ENCODE data around the gene CUX1. TPM values are rescaled to one million over a fixed set of nuclear protein-coding genes. Genes with fewer than 3 reads are reported as not detected.
"Not testable (repeated sequence)": the region's sequence is repeated elsewhere in the genome, so short reads cannot be mapped to it uniquely, and the experiment has no call there.

The CUX1 gene
- total and polyA plus RNA-seq, 5 donors: 54.1 to 146 (median 109) TPM

DNA sequence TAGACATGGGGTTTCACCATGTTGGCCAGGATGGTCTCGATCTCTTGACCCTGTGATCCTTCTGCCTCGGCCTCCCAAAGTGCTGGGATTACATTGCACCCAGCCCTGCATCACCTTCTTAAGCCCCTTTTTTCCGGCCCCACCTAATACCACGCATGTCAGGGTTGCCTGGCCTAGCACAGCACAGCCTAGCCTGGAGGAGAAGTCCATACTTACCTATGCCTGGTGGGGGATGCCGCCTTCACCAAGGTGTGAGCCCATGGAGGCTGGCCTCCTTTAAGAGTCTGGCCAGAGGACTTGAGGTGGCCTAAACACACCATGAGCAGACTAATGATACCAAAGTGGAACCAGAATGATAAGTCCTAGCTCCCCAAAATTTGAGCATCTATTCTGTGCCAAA, 22.0 kb upstream of the CUX1 start:
- H3K9me3 ChIP-seq (ENCODE audit: control insufficient read depth, low read length): no peaks in the 10 kb centered on the region
- ATAC-seq: no peak
- intact Hi-C loops (cut with DNase I): loop anchor here in 1 of 4 donors (5.0 kb wide), 1 partner anchor 103 kb away; no protein-coding TSS in a partner anchor
- H3K4me3 ChIP-seq (ENCODE audit: low read length): no peak overlapping the region
- no peaks in the 10 kb centered on the region for H3K4me1 ChIP-seq (ENCODE audit: control insufficient read depth, insufficient read depth, low read length)
- WGBS: 96% methylated on average over 5 of the region's 5 CpGs
- H3K27me3 ChIP-seq (ENCODE audit: control insufficient read depth, insufficient read depth): no peaks in the 10 kb centered on the region
- H3K27ac ChIP-seq (ENCODE audit: low read length): no peak overlapping the region
- no peak for DNase-seq

DNA sequence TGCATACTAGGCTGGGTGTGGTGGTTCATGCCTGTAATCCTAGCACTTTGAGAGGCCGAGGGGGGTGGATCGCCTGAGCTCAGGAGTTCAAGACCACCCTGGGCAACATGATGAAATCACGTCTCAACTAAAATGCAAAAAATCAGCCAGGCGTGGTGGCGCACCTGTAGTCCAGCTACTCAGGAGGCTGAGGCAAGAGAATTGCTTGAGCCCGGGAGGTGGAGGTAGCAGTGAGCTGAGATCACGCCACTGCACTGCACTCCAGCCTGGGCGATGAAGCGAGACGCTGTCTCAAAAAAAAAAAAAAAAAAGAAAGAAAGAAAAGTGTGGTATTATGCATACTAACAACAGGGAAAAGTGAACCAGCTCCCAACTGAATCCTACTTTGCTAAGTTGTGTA, 19.3 kb upstream of the CUX1 start:
- H3K4me3 ChIP-seq (ENCODE audit: low read length); H3K27me3 ChIP-seq (ENCODE audit: control insufficient read depth, insufficient read depth); ATAC-seq; H3K4me1 ChIP-seq (ENCODE audit: control insufficient read depth, insufficient read depth, low read length); H3K27ac ChIP-seq (ENCODE audit: low read length); H3K9me3 ChIP-seq (ENCODE audit: control insufficient read depth, low read length); DNase-seq: not testable (repeated sequence)
- intact Hi-C loops (cut with DNase I): loop anchor here in 1 of 4 donors (5.0 kb wide), 1 partner anchor 106 kb away; no protein-coding TSS in a partner anchor
- 90% methylated on average over 10 of the region's 10 CpGs for WGBS

DNA sequence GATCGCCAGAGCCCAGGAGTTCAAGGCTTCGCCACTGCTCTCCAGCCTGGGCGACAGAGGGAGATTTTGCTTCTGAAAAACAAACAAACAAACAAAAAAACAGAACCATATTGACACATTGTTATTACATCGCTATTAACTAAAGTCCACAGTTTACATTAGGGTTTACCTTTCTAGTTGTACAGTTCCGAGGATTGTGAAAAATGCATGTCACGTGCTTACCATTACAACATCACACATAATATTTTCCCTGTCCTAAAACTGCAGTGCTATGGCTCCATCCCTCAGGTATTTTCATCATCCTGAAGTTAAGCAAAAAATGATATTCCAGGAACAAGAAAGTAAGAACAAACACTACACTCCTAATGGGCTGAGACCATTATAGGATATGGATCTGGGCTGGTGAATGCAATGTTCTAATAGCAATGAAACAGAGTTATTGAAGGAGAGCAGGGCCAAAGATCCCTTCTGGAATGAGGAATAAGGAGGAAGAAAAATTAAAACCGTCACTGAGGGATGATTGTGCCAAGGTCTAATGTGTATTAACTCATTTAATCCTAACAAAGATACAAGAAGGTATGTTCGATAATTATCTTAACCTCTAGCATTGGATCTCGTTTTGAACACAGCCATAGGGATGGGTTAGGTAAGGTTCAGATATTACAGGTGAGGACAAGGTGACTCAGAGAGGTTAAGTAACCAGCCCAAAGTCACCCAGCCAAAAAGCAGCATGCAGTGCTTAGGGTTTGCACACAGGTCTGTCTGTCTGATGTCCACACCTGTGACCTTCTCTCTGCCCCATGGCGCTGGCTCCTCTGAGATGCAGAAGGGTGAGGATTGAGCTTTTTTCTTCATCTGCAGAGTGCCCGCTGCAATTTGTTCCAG, 14.0 kb upstream of the CUX1 start:
- DNase-seq: no peak
- Histone ChIP-seq H3K27me3 (ENCODE audit: control insufficient read depth, insufficient read depth) (no peaks in the 10 kb centered on the region), H3K27ac (ENCODE audit: low read length) (no peak overlapping the region), H3K4me1 (ENCODE audit: control insufficient read depth, insufficient read depth, low read length) (no peaks in the 10 kb centered on the region), H3K9me3 (ENCODE audit: control insufficient read depth, low read length) (no peaks in the 10 kb centered on the region), H3K4me3 (ENCODE audit: low read length) (no peak overlapping the region)
- 67% methylated on average over 11 of the region's 11 CpGs for WGBS
- ATAC-seq: no peak
- intact Hi-C loops (cut with DNase I): loop anchor here in 2 of 4 donors (10.0 kb wide), 2 partner anchors 59 to 99 kb away; no protein-coding TSS in a partner anchor

DNA sequence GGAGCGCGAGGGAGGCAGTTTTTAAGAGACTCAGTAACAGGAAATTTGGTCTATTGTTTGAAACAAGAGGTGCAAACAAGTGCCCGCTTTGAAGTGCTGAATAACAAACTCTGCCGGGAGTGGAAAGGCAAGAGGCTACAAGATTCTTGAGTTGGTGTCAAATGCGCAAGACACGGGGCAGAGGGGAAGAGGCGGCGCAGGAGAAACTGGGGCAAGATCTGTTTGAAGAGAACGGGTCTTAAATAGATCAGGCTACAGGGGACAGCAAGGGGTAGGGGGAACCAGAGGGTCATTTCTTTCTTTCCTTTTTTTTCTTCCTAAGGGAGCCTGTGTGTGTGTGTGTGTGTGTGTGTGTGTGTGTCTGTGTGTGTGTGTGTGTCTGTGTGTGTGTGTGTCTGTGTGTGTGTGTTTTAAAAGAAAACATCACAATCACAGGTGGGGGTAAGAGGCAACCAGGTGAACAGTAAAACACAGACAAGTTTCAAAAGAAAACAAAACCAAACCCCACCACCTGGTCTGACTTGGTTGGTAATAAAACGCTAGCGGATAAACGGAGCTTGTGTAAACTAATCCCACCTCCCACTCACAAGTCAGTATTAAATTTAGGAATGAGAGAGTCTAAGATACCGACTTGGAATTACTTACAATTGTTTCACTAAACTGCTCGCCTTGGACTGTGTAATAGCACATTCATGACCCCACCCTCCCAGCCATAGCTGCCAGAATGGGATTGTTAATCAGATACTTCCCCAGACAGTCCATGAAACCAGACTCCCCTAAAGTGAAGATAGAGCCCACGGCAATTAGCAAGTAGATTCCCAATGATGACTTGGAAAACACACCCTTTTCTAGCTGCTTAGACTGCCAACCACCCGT, 13.1 kb upstream of the CUX1 start:
- ATAC-seq (peak in 1 of 2 donors; percentile 64), DNase-seq (no peak)
- 11% methylated on average over 16 of the region's 16 CpGs for WGBS
- Histone ChIP-seq H3K27ac (ENCODE audit: low read length) (no peak overlapping the region), H3K27me3 (ENCODE audit: control insufficient read depth, insufficient read depth) (no peaks in the 10 kb centered on the region), H3K4me3 (ENCODE audit: low read length) (no peak overlapping the region), H3K4me1 (ENCODE audit: control insufficient read depth, insufficient read depth, low read length) (no peaks in the 10 kb centered on the region), H3K9me3 (ENCODE audit: control insufficient read depth, low read length) (no peaks in the 10 kb centered on the region)
- intact Hi-C loops (cut with DNase I): loop anchor here in 2 of 4 donors (10.0 kb wide), 2 partner anchors 60 to 100 kb away; no protein-coding TSS in a partner anchor

DNA sequence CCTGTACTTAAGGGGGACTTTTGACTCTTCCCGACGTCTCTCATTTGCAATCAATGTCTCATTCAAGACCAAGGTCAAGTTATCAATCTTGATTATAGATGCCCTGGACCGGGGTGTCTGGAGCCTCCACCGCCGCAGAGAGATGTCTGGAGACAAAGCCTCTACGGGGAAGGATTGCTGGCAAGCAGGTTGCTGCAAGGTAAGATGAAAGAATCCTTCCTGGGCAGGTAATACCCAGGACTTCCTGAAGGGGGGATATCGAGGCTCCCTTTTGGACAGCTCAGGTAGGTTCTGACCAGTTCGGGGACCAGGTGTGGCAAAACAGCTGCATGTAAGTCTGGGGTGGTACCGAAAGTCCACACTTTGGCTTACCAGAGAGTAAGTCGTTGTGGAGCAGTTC, 12.5 kb upstream of the CUX1 start:
- intact Hi-C loops (cut with DNase I): loop anchor here in 2 of 4 donors (10.0 kb wide), 2 partner anchors 60 to 100 kb away; no protein-coding TSS in a partner anchor
- whole genome bisulfite sequencing: 34% methylated on average over 10 of the region's 10 CpGs
- no peaks in the 10 kb centered on the region for H3K4me1 ChIP-seq (ENCODE audit: control insufficient read depth, insufficient read depth, low read length)

DNA sequence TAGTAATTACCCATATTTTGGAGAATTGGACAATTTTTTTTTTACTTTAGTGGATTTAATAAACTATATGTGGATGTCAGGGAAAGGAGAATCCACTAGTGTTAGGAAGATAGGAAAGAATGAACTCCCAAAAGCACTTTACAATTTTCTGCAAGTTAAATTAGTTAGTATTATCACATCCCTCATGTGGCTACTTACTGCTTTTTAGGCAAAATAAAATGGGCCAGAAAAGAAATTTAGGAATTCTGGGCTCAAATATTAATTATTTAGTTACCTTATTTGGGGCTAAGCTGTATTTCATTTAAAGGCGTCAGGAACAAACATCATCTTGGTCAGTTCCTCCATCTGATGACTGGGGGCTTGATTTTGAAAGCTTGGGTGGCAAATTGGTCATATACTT, 4.8 kb upstream of the CUX1 start:
- DNase-seq: no peak
- WGBS: 94% methylated on average over 1 of the region's 1 CpG
- intact Hi-C loops (cut with DNase I): loop anchor here (5.0 to 10.0 kb wide), 7 partner anchors 65 to 422 kb away; no protein-coding TSS in a partner anchor
- Histone ChIP-seq H3K4me1 (ENCODE audit: control insufficient read depth, insufficient read depth, low read length) (no peaks in the 10 kb centered on the region), H3K4me3 (ENCODE audit: low read length) (no peak overlapping the region), H3K27me3 (ENCODE audit: control insufficient read depth, insufficient read depth) (no peaks in the 10 kb centered on the region), H3K9me3 (ENCODE audit: control insufficient read depth, low read length) (no peaks in the 10 kb centered on the region), H3K27ac (ENCODE audit: low read length) (no peak overlapping the region)
- ATAC-seq: no peak

More for the DNA sequence above, 12.5 kb upstream of the CUX1 start:
- H3K9me3 ChIP-seq (ENCODE audit: control insufficient read depth, low read length): no peaks in the 10 kb centered on the region
- no peak overlapping the region for H3K4me3 ChIP-seq (ENCODE audit: low read length)
- H3K27ac ChIP-seq (ENCODE audit: low read length): no peak overlapping the region
- H3K27me3 ChIP-seq (ENCODE audit: control insufficient read depth, insufficient read depth): no peaks in the 10 kb centered on the region
- no peak for ATAC-seq
- DNase-seq: no peak

DNA sequence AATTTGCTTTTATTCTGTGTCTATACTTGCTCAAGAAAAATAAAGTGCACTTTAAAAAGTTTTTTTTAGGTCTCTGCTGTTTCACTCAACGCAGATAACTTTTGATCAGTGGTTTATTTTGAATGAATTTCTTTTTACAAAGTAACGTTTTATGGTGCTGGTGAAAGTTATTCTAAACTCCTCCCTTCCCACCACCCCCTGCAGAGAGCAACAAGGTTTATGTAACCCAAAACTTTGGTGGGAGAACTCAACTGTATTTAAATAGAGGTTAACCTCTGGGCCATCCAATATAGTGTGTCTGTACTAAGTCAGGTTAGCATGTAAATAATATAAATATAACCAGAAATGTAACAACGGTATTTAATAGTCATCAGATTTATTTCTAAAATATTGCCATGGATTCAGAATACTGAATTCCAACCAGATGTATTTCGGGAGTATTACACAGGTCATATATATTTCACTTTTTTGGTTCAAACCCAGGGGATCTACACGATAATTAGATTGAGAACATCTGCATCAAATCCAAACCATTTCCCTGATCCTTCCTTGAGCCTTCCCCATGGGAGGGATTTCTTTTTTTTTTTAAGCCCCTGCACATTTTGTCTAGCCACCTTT, 3.9 kb upstream of the CUX1 start:
- Histone ChIP-seq H3K9me3 (ENCODE audit: control insufficient read depth, low read length) (no peaks in the 10 kb centered on the region), H3K27me3 (ENCODE audit: control insufficient read depth, insufficient read depth) (no peaks in the 10 kb centered on the region), H3K27ac (ENCODE audit: low read length) (no peak overlapping the region), H3K4me3 (ENCODE audit: low read length) (peak overlapping the region; percentile 100), H3K4me1 (ENCODE audit: control insufficient read depth, insufficient read depth, low read length) (no peaks in the 10 kb centered on the region)
- no peak for ATAC-seq
- 41% methylated on average over 5 of the region's 5 CpGs for WGBS
- no peak for DNase-seq
- intact Hi-C loops (cut with DNase I): loop anchor here (5.0 to 10.0 kb wide), 7 partner anchors 66 to 421 kb away; no protein-coding TSS in a partner anchor

DNA sequence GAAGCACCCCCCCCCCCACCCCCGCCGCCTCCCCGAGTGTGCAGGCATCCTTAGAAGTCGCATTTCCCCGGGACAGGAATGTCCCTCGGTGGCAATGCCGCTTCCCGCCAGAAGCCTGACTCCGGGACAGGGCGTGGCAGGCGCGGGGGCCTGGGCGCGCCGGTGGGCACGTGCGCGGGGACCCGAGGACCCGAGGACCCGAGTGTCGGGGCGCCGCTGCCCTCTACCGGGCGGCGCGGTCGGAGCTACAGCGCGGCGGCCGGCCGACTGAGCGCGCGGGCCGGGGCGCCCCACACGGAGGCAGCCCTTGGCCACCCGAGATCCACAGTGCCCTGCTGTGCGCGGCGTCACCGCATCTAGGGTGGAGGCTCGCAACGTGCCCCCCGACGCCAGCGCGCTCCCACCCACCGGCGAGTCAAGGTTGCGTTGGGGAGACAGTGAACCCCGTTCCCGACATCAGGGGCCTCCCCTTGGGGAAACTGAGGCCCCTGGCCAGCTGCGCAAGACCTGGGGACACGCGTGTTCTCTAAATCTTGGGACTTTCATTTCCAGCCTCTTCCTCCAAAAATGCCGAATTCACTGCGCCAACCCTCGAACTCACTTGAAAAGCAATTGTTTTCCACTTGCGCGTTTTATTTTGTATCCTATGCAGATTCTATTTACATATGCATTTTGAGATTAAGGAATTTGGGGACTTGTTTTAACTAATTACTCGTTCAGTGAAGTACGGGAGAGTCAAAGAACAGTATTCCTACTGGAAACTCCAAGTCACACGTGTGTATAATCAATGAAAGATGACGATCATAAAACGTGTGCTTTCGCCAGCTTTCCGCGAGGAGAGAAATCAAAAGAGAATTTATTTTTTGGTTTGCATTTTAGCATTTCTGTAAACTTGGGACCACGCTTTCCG, 3.1 kb upstream of the CUX1 start:
- H3K27ac ChIP-seq (ENCODE audit: low read length): no peak overlapping the region
- no peaks in the 10 kb centered on the region for H3K4me1 ChIP-seq (ENCODE audit: control insufficient read depth, insufficient read depth, low read length)
- ATAC-seq: peak; percentile 86 to 87
- H3K27me3 ChIP-seq (ENCODE audit: control insufficient read depth, insufficient read depth): no peaks in the 10 kb centered on the region
- WGBS: under 1% methylated on average over 74 of the region's 74 CpGs
- peak overlapping the region; percentile 100 for H3K4me3 ChIP-seq (ENCODE audit: low read length)
- H3K9me3 ChIP-seq (ENCODE audit: control insufficient read depth, low read length): no peaks in the 10 kb centered on the region
- DNase-seq: peak; percentile 59 to 88 (median 87)
- intact Hi-C loops (cut with DNase I): loop anchor here (5.0 to 10.0 kb wide), 7 partner anchors 67 to 420 kb away; no protein-coding TSS in a partner anchor

DNA sequence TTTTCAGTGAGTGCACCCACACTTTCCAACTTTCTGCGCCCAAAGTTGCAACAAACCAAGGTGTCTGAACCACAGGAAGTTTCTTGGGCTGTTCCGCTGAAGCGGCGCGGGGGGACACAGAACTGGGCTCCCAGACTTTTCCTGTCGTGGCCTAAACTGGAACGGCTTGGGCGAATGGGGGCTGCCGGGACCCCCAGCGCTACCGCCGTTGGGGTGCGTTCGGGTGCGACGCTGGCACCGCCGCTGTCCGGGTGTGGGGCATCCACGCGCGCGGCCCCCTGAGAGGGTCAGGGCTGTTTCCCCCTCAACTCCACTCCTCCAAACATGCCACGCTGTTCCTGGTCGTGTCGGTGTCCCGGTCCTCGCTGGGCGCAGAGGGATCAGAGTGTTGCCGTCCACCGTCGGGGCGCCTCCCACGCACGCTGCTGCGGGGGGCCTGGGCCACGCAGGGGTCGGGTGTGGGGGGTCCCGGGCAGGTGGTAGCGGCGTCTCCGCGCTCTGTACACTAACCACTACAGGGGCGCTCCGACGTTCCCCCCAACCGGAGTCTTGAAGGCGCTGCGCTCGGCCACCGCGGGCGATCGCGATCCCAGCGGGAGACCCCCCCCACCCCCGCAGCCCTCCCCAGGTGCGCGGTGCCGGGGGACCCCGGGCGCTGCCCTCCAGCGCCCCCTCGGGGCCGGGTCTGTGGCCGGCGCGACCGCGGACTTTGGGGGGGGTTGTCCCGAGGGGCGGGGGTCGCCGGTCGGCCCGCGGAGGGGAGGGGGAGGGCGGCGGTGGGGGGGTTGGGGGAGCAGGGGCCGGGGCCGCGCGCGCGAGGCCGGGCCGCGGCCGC, 2.2 kb upstream of the CUX1 start:
- Histone ChIP-seq H3K27me3 (ENCODE audit: control insufficient read depth, insufficient read depth) (no peaks in the 10 kb centered on the region), H3K4me3 (ENCODE audit: low read length) (peak overlapping the region; percentile 100), H3K4me1 (ENCODE audit: control insufficient read depth, insufficient read depth, low read length) (no peaks in the 10 kb centered on the region), H3K9me3 (ENCODE audit: control insufficient read depth, low read length) (no peaks in the 10 kb centered on the region), H3K27ac (ENCODE audit: low read length) (no peak overlapping the region)
- intact Hi-C loops (cut with DNase I): loop anchor here (5.0 to 10.0 kb wide), 8 partner anchors 68 to 420 kb away; no protein-coding TSS in a partner anchor
- DNase-seq: peak; percentile 47 to 82 (median 77)
- ATAC-seq: peak; percentile 49 to 61
- WGBS: under 1% methylated on average over 88 of the region's 89 CpGs

Measured in right cardiac atrium (tissue), 5 donors.